ENCODE results near the gene UBXN10.

DNA sequence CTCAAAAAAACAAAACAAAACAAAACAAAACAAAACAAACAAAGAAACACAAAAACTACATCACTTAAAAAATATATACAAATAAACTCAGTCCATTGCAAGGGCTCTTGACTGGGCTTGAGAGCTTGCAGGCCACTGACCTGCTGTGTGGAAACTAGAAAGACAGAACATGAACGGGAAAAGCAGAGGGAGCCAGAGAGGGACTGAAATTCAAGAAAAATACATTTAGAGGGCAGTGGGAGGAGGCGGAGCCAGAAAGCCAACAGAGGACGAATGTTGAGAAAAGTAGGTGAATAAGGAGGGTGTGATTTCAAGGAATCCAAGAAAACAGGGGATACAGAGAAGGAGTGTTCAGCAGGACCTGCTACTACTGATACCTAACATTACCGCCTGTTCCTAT, 41.8 kb downstream of the UBXN10 start:
- TF ChIP-seq, protein P1, sequence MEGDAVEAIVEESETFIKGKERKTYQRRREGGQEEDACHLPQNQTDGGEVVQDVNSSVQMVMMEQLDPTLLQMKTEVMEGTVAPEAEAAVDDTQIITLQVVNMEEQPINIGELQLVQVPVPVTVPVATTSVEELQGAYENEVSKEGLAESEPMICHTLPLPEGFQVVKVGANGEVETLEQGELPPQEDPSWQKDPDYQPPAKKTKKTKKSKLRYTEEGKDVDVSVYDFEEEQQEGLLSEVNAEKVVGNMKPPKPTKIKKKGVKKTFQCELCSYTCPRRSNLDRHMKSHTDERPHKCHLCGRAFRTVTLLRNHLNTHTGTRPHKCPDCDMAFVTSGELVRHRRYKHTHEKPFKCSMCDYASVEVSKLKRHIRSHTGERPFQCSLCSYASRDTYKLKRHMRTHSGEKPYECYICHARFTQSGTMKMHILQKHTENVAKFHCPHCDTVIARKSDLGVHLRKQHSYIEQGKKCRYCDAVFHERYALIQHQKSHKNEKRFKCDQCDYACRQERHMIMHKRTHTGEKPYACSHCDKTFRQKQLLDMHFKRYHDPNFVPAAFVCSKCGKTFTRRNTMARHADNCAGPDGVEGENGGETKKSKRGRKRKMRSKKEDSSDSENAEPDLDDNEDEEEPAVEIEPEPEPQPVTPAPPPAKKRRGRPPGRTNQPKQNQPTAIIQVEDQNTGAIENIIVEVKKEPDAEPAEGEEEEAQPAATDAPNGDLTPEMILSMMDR (conservative IDR thresholded peaks at IDR 0.05) = no peak
- TF ChIP-seq ZFX (IDR thresholded peaks at IDR 0.05) = no peak
